Stimulated activated CD8-positive, alpha-beta memory T cell treated with anti-CD3 and anti-CD28 coated beads, Interleukin-7, amount 100 ng/mL, for 48 hours (primary cell): ENCODE data around the gene TMEM107.
"Not testable (repeated sequence)": the region's sequence is repeated elsewhere in the genome, so short reads cannot be mapped to it uniquely, and the experiment has no call there.

Source experiments
- DNase-seq, 2 donors: peaks; one replicate each; pipeline ENCODE4 v3.0.0-alpha.2; 2020; ENCODE audit warnings: low read depth in 1 of 2; ENCODE audit errors: extremely low read depth in 1 of 2

The TMEM107 gene

DNA sequence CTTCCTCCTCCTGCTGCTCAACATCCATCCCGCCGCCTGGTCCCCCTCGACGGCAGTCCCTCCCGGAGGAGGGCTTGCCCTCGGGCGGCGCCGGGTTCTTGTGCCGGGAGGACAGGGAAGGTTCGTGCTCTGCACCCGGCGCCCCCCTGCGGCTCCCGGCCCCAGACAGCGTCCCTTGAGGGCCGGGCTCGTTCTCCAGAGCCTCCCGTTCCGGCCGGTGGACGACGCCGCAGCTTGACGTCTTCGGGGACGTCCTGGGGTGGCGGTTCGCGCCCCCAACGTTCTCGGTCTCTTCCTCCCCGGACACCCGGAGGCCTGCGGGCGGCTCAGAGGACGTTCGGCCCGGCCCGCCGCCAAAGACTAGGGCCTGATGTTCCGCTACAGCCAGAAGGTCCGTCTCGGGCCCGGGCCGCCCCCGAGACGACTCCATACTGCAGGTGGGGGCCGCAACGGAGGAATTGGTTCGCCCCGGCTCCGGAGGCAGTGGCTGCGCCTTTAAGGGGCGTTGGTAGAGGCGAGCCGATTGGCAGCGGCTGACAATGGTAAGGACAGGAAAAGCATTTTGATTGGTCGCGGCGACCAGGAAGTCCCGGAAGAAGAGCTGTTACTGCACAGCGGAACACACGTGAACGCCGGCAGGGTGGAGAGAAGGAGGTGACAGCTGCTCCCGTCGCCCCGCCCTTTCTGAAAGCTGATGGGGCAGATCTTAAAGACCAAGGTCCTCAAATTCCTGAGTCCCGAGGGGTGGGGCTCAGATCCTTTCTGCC is 13.7 kb upstream of the TMEM107 start, which contains the start of gene BORCS6:
Gene BORCS6, minus strand, starts transcription at position 470 of the 767 bp plus-strand sequence. Its CDS starts 40 bp downstream, at position 430.
- DNase-seq = peak; percentile 75 to 95

DNA sequence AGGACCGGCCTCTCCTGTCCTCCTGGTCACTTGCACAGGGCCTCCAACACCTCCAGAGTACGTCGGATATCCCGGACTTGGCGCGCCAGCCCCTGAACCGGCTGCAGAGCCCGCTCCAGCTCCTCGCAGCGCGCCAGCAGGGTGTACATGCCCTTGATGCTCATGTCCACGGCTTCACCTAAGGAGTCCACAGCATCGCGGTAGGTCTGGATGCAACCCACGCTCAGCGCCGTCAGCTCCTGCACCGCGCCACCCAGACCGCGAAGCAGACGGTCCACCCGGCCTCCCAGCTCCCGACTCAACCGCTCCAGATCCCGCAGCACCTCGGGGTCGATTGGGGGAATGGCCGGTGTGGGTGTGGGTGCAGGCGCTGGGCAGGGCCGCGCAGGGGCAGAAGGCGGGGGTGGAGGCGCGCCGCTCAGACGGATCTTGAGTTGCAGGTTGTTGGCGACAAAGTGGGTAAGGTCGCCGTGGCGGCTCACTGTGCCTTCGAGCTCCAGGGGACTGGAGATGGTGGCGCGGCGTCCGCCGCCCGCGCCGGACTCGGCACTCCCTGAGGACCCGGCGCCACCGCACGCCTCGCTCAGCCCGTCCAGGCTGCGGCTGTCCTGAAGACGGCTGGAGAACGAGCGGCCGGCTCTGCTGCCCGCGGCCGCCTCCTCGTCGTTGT is 13.0 kb upstream of the TMEM107 start:
- no peak for DNase-seq

DNA sequence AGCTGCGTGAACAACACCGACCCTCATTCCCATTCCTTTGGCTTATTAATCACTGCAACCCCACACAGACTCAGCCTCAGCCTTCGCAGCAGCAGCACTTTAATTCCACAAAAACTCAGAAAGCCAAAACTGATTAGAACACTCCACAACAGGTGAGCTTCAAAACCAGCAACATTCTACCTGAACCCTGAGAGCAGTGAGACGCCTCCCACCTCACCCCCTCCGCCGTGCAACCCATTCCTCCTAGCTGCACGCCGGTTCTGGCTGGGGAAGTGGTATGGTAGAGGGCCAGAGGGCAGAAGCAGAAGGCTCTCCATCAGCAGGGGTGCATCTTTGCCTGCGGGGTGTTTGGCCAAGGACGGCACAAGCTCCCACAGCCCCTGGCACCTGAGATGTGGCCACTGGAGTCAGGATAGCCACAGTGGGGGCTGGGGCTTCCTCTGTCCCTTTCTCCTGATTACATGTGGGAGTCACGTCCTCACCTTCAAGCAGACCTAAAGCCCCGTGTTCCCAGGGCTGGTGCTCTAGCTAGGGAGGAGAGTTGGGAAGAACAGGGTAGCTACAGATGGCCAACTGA is 12.2 kb upstream of the TMEM107 start:
- no peak for DNase-seq

DNA sequence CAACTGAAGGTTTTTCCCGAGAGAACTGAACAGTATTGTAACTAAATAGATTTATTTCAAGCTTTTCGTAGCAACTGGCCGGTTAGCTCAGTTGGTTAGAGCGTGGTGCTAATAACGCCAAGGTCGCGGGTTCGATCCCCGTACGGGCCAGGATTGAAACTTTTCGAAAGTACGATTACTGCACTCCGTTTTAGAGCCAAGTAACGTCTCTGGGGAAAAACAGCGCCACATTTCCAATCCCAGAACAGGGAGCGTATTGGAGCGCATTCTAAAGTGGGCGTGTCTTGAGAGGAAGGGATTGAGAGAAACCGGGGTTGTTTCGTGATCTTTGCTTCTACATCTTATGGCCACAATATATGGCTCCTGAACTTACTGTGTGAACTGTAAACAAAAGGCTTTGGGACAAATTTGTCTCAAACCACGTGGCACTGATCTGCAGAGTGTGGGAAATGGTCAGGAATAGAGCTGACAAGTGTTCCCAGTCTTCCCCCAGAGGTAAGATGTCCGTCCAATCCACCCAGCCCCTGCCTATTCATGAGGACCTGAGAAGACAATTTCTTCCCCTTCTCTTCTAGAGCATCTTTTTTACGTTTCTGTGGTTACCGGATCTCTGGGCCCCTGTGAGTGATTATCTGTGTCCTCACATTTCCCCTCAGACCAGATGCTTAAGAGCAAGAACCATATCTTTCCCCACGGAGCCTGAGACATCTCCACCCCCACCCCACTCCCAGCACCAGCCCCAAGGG is 11.5 kb upstream of the TMEM107 start:
- DNase-seq = peak; percentile 75 to 86

DNA sequence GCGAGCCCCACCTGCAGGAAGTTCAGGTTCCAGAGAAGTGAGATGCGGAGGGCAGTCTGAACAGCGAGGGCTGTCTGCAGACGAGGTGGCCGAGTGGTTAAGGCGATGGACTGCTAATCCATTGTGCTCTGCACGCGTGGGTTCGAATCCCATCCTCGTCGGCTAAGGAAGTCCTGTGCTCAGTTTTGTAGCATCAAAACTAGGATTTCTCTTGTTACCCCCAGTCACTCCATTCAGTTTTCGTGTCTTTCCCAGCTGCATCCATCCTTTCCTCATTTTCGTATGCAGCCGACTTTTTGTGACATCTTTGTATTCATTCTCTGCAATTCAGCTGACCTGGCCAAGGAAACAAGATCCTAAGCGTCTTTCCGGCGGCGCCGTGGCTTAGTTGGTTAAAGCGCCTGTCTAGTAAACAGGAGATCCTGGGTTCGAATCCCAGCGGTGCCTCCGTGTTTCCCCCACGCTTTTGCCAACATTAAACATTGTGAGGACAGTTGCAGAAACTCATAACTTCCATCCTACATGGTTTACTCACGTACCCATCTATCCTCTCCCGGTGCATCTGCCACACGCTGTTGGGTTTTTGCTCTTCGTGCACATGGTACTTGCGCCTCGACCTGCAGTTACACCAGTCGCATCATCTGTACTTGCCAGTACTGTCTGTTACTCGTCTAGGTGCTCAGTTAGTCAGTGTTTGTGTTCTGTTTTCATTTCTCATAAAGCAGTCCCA is 10.8 kb upstream of the TMEM107 start:
- DNase-seq = peak; percentile 86 to 91

DNA sequence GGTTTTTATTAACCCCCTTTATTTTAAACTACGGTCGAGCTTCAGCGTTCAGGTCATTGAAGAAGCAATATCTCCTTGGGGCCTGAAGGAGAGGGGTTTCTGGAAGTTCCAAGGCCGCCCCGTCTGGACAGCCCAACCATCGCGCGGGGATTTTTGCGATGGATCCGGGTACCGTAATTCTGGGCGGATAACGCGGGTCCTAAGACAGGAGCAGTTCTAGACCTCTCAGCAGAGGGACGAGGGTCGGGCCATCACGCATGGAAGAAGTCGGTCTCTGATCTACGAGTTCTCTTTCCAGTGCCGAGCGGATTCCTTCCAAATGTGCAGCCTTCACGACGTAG is 10.2 kb upstream of the TMEM107 start:
- DNase-seq = no peak

DNA sequence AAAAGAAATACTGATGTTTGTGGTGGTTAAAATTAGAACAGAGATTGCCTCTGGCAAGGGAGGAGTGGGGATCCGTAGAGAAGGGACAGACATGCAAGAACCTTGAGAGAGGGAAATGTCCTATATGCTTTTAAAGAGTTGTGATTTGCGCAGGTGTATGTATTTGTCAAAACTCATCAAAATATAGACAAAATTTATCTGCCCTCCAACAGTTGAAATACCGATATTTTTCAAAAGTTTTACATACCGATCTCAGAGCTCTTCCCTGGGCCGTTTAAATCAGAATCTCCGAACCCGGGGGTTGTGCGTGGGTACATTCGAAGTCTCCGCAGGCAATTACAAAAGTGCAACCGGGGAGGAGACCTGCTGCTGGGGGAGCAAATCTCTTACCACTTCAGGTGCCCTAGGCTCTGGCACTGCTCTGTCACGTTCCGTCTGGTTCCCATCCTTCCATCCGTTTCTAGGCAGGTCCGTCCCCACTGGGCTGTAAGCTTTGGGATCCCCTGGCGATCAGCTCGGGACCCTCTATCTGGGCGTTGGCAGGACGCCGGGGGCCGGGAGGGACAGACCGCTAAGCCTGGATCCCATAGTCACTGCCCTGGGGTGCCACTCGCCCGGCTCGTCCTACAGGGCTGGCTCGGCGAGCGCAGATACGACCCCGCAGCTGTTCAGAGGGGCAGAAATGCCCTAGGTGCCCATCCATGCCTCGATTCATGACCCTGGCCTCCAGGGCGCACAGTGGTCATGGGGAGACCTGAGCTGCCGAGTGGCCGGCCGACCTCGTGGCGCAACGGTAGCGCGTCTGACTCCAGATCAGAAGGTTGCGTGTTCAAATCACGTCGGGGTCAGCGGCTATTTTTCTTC is 9.6 kb upstream of the TMEM107 start:
- DNase-seq = peak; percentile 80 to 86

DNA sequence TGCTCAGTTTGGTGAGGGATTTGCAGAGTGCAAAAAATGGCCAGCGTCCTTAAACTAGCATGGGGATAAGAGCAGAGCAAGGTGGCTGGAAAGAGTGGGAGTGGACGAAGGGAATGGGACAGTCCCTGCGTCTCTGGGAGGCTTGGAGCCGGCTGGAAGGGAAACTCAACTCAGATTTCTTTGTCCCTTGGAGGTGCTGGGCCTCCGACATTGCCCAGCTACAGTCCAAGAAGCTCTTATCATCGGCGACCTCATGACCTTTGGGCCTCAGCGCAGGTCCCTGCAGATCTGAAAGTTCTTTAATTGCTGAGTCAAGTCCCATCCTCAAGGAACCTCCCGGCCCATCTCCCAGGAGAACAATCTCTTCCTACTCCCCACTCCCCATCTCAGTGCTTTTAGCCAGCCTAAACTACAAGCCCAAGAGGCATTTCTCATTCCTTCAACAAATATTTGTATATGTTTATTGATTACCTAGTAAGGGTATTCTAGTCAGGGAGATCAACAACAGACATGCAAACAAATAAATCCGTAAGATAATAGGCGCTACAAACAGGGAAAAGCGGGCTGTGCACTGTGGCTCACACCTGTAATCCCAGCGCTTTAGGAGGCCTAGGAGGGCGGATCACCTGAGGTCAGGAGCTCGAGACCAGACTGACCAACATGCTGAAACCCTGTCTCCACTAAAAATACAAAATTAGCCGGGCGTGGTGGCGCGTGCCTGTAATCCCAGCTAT is 985 bp upstream of the TMEM107 start:
- DNase-seq = no peak

DNA sequence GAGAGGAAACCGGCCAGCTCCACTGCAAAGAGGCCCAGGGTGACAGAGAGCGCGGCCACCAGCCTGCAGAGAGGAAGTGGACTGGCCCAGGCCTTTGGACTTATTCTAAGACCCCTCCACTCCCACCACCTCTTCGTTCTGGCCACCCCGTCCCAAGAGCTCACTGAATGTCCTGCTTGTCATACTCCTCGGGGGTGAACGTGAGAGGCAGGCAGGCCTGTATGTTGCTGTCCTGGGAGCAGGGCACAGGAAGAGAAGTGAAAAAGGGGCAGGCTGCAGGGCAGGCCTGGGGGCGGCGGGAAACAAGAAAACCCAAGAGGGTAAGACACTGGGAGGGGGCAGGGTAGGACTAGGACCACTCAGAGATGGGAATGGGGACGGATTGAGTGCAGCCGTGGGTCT is 384 bp downstream of the TMEM107 start:
- DNase-seq = no peak

DNA sequence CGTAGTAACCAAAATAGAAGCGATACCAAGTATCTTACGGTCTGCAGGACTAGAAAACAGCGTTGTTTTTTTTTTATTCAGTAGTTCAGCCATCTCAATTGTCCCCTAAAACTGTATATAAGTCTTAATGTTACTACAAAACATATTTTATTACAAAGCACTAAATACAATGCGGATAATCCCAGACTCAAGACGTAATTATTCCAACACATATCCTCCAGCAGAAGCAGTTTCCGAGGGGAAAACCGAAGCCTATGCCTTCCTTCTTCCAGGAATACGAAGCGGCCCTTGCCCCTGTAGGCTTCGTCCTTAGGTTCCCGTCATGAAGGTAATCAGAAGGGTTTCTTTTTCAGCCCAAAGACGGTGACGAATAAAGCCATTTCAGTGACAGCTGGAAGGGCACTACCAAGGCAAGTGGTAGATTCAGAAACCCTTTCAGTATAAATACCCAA is 2.3 kb downstream of the TMEM107 start:
- no peak for DNase-seq

DNA sequence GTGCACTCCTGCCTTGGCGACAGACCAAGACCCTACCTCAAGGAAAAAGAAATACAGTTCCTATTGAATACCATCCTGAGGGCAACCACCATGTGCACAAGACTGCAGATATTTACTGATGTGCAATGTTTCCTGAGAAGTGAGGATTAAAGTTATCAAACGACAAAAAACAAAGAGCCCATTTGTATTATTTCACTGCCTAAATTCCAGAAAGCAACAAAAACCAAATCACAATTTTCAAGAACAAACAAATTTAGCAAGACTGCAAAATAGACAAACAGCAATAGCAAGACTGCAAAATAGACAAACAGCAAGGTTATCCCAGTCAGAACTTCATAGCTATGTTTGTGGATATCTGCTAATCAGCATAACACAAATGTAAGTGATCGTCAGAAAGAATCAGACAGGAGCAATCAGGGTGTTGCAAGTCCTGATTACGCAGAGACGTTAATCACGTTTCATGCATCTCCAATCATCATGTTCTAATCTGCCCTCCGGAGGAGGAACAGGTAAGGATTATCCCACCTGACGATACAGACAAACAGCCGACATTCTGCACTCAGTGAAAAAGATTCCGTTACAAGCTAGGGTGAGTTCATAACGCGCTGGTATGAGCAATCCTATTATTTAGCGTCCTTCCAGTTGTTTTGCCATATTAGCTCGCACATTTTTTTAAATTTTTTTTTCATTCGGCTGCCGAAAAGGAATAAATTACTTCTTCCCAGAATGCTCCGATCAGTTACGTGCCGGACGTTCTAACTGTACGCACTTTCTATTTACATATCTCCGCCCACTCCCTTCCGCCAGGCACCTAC is 2.9 kb downstream of the TMEM107 start:
- DNase-seq = peak in 1 of 2 donors; percentile 73

DNA sequence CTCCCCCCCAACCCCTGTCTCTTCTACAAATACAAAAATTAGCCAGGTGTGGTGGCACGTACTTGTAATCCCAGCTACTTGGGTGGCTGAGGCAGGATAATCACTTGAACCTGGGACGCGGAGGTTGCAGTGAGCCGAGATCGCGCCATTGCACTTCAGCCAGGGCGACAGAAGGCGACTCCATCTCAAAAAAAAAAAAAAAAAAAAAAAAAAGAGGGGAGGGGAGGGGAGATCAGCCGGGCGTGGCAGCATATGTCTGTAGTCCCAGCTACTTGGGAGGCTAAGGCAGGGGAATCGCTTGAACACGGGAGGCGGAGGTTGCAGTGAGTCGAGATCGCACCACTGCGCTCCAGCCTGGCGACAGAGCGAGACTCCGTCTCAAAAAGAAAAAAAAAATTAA is 6.0 kb downstream of the TMEM107 start:
- DNase-seq = not testable (repeated sequence)

DNA sequence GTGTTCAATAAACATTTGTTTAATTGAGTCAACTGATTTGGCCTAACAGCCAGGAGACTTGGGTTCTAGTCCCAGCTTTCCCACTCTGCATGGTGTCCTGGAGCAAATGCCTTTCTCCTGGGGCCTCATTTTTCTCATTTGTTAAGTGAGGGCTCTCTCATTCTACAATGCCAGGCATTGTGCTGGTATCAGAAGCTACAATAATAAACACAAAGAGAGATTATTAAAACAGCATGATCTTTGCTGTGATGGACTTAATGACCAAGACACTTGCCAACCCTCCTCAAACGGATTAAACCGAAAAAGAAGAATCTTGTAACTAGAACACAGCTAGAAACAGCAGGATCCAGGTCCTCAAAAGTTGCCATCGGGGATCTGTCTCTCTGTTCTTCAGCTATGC is 8.7 kb downstream of the TMEM107 start:
- no peak for DNase-seq

DNA sequence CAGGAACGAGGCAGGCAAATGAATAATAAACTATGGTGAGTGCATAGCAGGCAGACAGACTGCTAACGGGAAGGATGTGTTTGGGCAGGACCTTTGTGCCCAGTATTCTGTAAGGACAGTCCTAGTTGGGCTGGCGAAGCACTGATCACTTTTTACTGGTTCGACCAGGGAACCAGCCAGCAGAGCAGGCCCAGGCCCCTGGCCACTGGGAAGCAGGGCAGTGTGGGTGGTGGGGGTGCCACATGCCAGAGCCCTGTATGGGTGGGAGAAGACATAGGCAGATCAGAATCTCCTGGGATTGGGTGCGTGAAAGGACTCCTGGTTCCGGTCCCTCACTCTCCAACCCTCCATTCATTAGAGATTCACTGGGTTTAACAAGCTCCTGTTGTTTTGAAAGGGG is 9.4 kb downstream of the TMEM107 start:
- DNase-seq = no peak

DNA sequence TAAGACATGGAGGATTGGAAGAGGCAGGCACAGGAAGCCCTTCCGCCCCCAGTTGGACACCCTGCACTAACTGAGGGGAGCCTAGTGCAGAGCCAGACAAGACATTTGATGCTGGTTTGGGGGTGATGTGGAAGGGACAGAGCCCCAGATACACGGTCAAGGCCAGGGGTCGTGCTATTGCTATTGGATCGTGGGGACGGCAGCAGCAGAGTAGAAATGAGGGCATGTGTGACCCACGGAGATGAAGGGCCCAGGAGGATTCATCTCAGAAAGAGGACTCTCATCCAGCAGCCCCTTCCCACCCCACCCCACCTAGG is 11.4 kb downstream of the TMEM107 start:
- DNase-seq = no peak

DNA sequence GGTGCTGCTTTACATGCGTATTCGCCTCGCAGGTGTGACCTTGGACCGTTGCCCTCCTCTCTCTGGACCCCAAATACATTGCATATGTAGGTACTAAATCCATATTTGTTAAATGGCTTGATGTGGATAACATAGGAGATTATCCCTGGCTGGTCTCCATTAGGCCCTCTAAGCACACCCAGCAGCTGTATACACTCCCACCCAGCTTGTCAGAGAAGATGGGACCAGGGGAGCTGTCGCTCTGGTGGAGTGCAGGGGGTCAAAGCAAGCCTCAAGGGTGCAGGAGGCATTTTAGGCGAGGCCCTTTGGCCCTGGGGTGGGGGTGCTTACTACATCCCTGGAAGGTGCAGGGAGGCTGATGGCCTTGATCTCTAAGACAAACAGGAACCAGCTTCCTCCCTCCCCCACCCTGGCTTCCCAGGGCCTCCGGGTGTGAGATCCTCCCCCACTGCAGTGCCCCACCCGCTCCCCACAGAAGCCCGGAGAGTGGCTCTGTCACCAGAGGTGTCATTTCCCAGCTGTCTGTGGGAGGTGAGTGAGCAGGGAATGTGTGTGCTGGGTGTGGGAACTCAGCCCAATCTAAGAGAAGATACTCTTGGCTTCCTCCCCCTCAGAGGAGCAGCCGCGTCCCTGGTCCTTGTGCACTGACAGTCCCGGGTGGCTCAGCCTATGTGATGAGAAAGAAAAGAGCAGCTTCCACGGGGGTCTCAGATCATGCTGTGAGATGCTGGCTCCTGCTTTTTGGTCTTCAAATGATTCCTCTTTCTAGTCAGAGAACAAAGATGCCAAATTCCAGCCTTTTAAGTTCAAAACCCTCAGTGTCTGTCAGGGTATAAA is 12.0 kb downstream of the TMEM107 start:
- peak; percentile 58 to 82 for DNase-seq
